Tibial nerve (tissue), 4 donors: ENCODE measurements around the gene PPP2R1B.

Source experiments
- CTCF ChIP-seq, 5 experiments: fragments of 200-600 bp in 3 of 5; fragments of 450-650 bp in 2 of 5; sonication (generic) in 3 of 5; IDR thresholded peaks; one replicate each; pipeline ENCODE4 v1.5.1; 2016 to 2019; ENCODE audit warnings: antibody characterized with exemption in 5 of 5, mild to moderate bottlenecking in 3 of 5, moderate library complexity in 2 of 5
- EP300 ChIP-seq, 2 donors: sonication (generic); formaldehyde crosslinking; IDR thresholded peaks; one replicate each; pipeline ENCODE4 v1.6.1; 2017; ENCODE audit warnings: antibody characterized with exemption in 2 of 2, mild to moderate bottlenecking in 1 of 2
- POLR2A ChIP-seq, 2 donors: fragments of 450-650 bp; IDR thresholded peaks; one replicate each; pipeline ENCODE4 v1.6.1; 2017; ENCODE audit warnings: antibody characterized with exemption in 2 of 2, mild to moderate bottlenecking in 2 of 2, moderate library complexity in 2 of 2

GRCh38 chr11:111776398-111777093, 10.4 kb upstream of the PPP2R1B start:
- TF ChIP-seq POLR2A (IDR thresholded peaks at IDR 0.05) (no peak), CTCF (IDR thresholded peaks at IDR 0.05) (no peak), EP300 (IDR thresholded peaks at IDR 0.05) (no peak)
